Measurements from ENCODE around the gene PNPLA7.

- TF ChIP-seq CTCF (IDR thresholded peaks at IDR 0.05) (no peak), POLR2A (IDR thresholded peaks at IDR 0.05) (no peak), POLR2AphosphoS5 (IDR thresholded peaks at IDR 0.05) (no peak), EP300 (IDR thresholded peaks at IDR 0.05; ENCODE audit: low read depth) (no peak)
These were observed 25.7 kb upstream of the PNPLA7 start for GRCh38 chr9:137575716-137576411.

Data from transverse colon (tissue), 4 donors.